Measurements from ENCODE around the gene FTHL17.
A peak's percentile ranks its signal among the peaks of the same experiment; 100 is the strongest.

Gene FTHL17

GRCh38 chrX:31036895-31037294, 34.9 kb downstream of the FTHL17 start:
- peak; percentile 76 for DNase-seq

DNA sequence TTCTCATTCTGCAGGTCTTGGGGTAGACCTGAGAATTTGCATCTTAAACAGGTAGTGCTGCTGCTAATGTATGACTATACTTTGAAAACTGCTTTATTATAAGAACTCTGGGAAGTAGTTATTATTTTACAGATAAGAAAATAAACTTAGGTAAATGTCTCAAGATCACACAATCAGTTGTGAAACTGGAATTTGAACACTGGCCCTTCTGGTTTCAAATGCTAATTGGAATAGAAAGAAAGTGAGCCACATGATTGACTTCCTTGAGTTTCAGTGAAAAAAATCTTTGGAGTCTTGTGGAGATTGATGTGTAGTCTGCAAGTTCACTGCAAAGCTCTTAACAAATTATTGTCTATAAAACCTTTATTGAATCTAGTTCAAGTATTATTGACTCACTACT, 44.5 kb downstream of the FTHL17 start:
- DNase-seq: no peak

DNA sequence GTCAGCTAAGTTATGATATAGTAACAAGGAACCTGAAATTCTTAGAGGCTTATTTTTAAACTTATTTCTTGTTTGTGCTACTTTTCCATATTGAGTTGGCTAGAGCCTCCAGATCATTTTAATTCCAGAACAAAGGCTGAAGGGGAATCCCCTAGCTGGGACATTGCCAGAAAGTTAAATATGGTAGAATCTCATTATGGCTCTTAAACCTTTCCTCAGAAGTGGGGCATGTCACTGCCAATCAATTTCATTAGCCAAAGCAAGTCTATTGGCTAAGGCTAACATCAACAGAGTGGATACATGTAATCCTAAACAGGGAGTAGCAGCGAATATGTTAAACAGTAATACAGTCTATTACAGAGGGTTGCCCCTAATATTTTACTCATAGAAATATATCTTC, 47.0 kb downstream of the FTHL17 start:
- no peak for DNase-seq

- DNase-seq: no peak
These were observed 50.3 kb downstream of the FTHL17 start for GRCh38 chrX:31021537-31021936.

Data from DMS53 (cell line).